HG03159 (cell line): ENCODE data around the gene RAD23A.

Experiments
- ATAC-seq: cut with Tn5 transposase; IDR thresholded peaks from one replicate; pipeline ENCODE4 v1.9.1; 2021; ENCODE audit warnings: mild to moderate bottlenecking, moderate library complexity; ENCODE audit not compliant: unreplicated experiment

The RAD23A gene

GRCh38 chr19:12983542-12984142 is 38.0 kb downstream of the RAD23A start:
- no peak for ATAC-seq

GRCh38 chr19:12984143-12984627 is 38.5 kb downstream of the RAD23A start:
- no peak for ATAC-seq

- no peak for ATAC-seq
These were observed 39.0 kb downstream of the RAD23A start for GRCh38 chr19:12984683-12985048.

GRCh38 chr19:12985049-12985776 is 39.6 kb downstream of the RAD23A start:
- ATAC-seq, result no peak

GRCh38 chr19:12986726-12987125 is 41.1 kb downstream of the RAD23A start:
- ATAC-seq, result no peak

GRCh38 chr19:12987190-12987589 is 41.5 kb downstream of the RAD23A start:
- ATAC-seq, result no peak

GRCh38 chr19:12987781-12988180 is 42.1 kb downstream of the RAD23A start:
- ATAC-seq, result no peak

GRCh38 chr19:12990431-12990830 is 44.8 kb downstream of the RAD23A start:
- no peak for ATAC-seq

- ATAC-seq, result no peak
These were observed 45.2 kb downstream of the RAD23A start for GRCh38 chr19:12990853-12991252.

- ATAC-seq, result no peak
These were observed 45.6 kb downstream of the RAD23A start for GRCh38 chr19:12991296-12991695.

- ATAC-seq, result no peak
These were observed 47.1 kb downstream of the RAD23A start for GRCh38 chr19:12992729-12993128.

GRCh38 chr19:12993562-12993961 is 47.9 kb downstream of the RAD23A start:
- no peak for ATAC-seq

GRCh38 chr19:12994701-12995595 is 49.3 kb downstream of the RAD23A start, which contains the start of gene NFIX:
Gene NFIX (plus strand): TSS chr19:12995475. CDS start chr19:12995838, 363 bp downstream.
- ATAC-seq, result no peak

GRCh38 chr19:12995596-12996405 is 50.1 kb downstream of the RAD23A start:
- ATAC-seq, result no peak

- no peak for ATAC-seq
These were observed 50.9 kb downstream of the RAD23A start for GRCh38 chr19:12996406-12997094.

- no peak for ATAC-seq
These were observed 51.7 kb downstream of the RAD23A start for GRCh38 chr19:12997179-12997966.

- ATAC-seq, result no peak
These were observed 52.6 kb downstream of the RAD23A start for GRCh38 chr19:12997967-12998940.

GRCh38 chr19:13001166-13001501 is 55.5 kb downstream of the RAD23A start:
- ATAC-seq, result no peak
